HT-29 (cell line): Measurements from ENCODE around the gene GJA1. TPM values are rescaled to one million over a fixed set of nuclear protein-coding genes. Genes with fewer than 3 reads are reported as not detected.
"Not testable (repeated sequence)": the region's sequence is repeated elsewhere in the genome, so short reads cannot be mapped to it uniquely, and the experiment has no call there.

Source experiments
- DNase-seq: peaks from one replicate; pipeline ENCODE4 v3.0.0-alpha.2; 2015; ENCODE audit warnings: low spot score
- total RNA-seq: library from RNA; depleted of rRNA; stranded (reverse); fragments of >200 nt; shearing (Covaris generic); gene quantifications from 2 replicates; pipeline ENCODE4 v1.2.3, GENCODE V29; 2014

Gene GJA1
- total RNA-seq, 1 experiment from 2014 or later = 0.03 TPM

DNA sequence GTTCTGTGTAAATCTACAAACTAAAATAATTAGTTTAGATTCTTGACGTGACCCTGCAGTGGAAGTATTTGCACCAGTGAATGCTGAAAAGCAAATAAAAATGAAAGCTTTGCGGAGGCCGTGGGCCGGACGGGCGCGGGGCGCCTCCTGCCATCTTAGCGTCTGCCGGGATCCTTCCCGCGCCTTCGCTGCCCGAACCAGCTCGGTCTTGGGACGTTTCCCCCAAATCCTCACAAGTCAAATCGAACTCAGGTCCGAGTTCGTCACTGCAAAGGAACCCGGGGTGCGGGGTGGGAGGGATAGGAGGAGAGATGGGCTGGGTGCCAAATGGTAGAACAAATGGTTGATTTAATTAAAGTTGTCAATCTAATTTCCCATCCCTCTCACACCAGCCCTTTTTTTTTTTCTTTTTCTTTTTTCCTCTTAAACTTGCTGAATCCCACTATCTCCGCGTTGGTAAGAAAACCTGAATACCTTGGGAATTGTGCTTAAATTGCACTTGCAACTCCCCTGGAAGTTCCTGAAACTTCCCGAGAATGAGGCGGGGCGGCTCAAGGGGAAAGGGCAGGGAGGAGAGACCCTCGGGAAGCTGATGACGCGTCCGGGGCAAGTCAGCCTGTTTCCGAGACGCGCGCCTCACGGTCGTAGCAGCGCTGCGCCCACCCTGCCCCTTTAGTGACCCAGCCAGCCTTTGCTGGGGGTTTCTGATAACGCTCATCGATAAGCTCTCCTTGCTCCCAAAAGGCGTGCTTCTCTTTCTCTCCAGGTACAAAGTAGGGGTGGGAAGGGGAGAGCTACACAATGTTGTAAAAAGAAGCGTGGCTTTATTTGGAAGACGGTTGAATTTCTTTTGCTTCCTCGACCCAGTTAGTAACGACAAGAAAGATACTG is 1.8 kb downstream of the GJA1 start:
- no peak for DNase-seq

DNA sequence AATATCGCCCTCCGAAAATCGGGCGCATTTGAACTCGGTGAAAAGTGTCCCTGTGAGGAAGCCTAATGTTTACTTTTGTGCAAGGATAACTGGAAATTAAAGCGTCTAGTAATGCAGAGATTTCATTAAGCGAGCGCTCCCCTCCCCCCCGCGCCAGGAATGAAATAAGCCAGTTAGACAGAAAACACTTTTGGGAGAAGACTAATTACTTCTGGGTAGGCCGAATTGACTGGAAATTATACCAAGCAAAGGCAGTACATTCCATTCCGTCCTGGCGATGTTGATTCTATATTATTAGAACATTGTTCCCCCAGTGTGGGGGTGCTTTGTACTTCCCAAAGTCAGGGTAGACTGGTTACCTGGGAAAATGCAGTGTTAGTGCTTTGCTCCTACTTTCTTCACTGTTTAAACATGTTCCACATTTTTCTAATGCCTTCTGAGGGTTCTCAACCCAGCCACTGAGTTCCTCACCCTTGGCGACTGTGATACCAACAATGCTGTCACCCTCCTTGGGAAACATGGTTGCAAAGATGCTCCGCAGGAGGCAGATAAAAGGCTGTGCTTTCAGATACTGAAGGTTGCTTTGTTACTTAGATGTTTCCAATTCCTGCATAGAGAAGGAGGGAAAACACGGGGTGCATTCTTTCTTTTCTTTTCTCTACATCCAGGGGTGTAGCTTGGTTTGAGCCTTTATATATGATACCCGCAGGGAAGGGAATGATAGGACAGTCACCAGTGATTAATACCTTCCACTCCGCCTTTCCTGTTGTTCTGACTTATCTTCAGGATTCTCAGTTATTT is 2.6 kb downstream of the GJA1 start:
- no peak for DNase-seq

DNA sequence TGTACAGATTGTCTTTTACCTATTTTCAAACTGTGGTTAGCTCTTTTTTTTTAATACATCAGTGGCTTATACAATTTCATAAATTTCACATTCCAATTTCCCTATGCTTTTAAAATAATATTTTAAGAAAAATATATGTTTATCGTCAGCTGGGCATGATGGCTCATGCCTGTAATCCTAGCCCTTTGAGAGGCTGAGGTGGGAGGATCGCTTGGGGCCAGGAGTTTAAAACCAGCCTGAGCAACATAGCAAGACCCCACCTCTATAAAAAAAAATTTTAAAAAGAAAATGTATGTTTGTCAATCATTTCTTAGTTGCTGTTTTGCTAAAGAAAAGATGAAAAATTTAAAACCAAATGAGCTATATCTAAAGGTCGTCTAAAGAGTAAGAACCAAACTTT is 3.4 kb downstream of the GJA1 start:
- no peak for DNase-seq

DNA sequence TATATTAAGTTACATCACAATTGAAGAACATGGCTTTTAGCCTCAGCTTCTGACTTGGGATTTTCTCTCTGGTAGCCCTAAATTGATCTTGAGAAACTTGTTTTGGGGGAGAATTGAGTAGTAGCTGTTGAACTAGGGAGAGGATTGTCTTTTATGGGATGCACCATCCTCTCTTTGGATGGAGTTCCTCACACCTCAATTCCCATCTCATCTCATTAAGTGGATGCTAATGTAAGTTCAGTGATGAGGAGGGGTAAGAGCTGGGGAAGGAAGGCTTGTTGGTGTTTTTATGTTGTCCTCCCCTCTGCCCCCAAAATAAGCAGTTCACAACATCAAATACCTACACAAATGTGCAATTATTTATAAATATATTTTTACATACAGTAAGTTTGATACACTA is 4.0 kb downstream of the GJA1 start:
- no peak for DNase-seq

DNA sequence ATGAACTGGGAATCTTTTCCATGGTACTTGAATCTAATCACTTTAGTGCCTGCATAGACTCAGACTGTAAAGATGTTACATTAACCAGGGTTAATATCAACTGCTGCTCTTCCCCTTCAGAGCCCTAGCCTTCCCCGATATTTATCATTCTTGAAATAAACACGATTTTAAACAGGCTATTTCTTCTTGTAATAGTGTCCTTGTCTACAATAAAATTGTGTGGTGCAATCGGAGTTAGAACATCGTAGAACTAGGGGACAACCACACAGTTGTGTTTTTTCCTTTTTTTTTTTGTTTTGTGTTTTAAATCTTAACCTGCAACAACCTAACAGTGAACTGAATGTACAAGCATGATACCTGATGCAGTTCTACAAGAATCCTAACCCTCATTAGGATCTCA is 4.5 kb downstream of the GJA1 start:
- DNase-seq = no peak

DNA sequence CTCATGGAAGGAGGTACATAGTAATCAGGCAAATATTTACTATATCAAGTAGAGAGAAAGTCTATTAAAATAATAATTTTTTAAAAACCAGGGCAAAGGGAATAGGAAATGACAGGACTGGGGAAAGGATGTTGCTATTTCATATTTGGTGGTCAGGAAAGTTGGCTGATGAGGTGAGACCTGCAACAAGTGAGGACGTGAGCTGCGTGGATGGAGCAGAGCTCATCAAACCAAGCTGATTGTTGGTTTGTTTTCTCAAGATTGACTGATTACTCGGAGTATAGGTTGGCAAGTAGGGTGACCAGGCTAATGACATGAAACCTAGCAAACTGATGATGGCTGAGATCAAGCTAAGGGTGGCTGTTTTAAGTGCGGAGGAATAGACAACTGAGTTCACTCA is 6.0 kb downstream of the GJA1 start:
- DNase-seq = no peak

DNA sequence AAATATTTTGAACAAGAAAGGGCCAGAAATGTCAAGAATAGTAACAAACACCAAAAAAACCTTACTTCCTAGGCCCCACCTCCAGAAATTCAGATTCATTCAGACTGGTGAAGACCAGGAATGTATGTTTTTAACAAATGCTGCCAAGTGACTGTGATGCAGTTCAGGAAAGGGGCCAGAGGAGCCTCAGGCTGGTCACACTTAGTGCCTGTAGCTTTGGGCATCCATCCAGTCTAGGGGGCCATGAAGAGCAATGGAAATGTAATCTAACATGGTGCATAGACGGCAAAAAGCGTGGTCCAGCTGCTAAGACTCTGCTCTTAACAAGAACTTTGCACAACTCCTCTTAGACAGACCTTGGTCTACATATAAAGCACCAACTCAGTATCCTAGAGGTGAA is 7.1 kb downstream of the GJA1 start:
- DNase-seq = no peak

DNA sequence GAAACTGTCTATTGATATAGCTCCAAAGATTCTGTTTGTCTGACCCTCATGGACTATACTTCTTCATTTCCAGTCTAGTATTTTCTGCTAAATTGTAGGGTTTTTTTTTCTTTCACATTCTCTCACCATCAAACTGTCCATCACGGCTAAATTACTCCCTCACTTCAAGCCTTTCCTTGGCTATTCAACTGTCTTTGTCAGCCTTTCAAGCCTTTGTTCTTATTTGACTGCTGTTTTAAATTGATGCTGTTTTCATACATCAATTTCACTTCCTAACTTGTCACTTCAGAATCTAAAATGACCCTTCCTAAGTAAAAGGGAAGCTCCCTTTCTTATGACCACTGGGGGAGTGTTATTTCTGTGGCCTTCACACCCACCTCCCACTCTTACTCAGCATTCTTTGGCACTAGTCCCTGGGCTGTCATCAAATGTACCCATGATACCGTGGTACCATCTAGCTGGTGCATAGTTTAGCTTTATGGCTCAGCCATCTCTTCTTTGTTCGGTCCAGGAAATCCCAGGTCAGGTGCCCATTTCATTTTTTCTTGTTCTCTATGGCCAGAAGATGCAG is 8.6 kb downstream of the GJA1 start:
- DNase-seq = no peak

DNA sequence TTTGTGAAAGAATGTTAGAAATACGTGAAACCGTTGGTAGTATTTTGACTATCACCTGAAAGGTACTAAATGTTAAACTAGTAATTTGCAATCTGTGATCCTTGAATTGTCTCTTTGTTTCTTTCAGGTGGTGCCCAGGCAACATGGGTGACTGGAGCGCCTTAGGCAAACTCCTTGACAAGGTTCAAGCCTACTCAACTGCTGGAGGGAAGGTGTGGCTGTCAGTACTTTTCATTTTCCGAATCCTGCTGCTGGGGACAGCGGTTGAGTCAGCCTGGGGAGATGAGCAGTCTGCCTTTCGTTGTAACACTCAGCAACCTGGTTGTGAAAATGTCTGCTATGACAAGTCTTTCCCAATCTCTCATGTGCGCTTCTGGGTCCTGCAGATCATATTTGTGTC is 11.3 kb downstream of the GJA1 start:
- DNase-seq = not testable (repeated sequence)

DNA sequence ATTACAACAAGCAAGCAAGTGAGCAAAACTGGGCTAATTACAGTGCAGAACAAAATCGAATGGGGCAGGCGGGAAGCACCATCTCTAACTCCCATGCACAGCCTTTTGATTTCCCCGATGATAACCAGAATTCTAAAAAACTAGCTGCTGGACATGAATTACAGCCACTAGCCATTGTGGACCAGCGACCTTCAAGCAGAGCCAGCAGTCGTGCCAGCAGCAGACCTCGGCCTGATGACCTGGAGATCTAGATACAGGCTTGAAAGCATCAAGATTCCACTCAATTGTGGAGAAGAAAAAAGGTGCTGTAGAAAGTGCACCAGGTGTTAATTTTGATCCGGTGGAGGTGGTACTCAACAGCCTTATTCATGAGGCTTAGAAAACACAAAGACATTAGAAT is 12.3 kb downstream of the GJA1 start:
- not testable (repeated sequence) for DNase-seq

DNA sequence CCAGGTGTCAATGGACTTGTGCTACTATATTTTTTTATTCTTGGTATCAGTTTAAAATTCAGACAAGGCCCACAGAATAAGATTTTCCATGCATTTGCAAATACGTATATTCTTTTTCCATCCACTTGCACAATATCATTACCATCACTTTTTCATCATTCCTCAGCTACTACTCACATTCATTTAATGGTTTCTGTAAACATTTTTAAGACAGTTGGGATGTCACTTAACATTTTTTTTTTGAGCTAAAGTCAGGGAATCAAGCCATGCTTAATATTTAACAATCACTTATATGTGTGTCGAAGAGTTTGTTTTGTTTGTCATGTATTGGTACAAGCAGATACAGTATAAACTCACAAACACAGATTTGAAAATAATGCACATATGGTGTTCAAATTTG is 13.1 kb downstream of the GJA1 start:
- not testable (repeated sequence) for DNase-seq

DNA sequence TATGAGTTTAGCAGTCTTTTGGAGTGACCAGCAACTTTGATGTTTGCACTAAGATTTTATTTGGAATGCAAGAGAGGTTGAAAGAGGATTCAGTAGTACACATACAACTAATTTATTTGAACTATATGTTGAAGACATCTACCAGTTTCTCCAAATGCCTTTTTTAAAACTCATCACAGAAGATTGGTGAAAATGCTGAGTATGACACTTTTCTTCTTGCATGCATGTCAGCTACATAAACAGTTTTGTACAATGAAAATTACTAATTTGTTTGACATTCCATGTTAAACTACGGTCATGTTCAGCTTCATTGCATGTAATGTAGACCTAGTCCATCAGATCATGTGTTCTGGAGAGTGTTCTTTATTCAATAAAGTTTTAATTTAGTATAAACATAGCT is 13.9 kb downstream of the GJA1 start:
- DNase-seq = no peak

DNA sequence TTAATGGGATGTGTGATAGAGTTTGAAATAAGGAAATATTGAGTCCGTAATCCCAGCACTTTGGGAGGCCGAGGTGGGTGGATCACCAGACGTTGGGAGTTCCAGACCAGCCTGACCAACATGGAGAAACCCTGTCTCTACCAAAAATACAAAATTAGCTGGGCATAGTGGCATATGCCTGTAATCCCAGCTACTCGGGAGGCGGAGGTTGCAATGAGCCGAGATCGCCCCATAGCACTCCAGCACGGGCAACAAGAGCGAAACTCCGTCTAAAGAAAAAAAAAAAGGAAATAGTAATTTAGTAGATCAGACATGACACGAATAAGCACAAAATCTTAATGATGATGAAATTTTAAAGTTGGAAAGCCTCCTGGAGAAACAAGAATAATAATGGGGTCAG is 14.8 kb downstream of the GJA1 start:
- no peak for DNase-seq

DNA sequence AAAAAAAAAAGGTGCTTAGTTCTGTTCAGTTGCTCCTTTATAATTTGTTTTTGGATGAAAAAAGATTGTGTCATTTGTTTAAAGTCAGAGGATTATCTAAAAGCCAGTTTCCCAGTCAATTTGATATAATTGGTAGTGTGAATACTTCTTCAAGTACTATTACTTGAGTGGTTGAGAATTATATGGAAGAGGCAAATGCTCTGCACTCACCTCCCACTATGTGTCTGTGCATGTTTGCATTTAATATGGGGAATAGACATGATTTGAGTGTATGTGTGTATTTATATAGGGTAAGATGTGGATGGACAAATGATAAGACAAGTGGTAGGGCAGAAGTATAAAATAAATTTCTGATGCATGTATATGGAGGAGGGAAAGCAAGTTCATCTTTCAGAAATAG is 15.8 kb downstream of the GJA1 start:
- DNase-seq = no peak

DNA sequence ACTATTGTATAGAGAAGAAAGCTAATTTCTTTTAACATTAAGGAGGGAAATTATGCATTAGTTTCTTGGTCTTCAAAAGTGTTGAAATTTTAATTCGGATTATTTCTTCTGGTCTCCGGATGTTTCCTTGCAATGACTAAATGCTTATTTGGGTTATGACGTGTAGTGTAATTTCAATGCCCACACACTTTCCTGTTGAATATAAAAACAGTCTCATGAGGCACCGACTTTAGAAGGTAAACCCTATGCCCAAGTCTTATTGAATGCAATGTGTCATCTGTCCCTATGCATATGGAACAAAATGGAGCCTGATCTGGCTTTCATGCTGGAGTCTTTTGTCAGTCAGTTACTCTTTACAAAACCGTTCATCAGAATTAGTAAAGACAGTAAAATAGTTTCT is 17.7 kb downstream of the GJA1 start:
- DNase-seq = no peak

DNA sequence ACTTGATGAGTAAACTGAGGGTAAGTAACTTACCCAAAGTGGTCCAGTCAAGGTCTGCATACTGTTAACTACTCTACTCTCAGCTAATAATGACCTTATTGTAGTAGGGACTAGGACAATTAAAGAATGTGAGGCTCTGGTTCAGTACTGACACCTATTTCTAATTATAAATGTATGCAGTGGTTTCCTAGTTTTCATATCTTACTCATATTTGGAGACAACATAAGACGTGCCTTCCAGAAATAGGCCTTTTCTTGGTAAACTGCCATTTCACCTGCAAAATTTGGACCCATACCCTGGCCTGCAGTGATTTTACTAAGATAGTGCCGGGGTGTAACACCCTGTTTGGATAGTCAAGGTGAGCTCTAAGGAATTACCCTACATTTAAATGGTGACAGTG is 24.7 kb downstream of the GJA1 start:
- DNase-seq = no peak

DNA sequence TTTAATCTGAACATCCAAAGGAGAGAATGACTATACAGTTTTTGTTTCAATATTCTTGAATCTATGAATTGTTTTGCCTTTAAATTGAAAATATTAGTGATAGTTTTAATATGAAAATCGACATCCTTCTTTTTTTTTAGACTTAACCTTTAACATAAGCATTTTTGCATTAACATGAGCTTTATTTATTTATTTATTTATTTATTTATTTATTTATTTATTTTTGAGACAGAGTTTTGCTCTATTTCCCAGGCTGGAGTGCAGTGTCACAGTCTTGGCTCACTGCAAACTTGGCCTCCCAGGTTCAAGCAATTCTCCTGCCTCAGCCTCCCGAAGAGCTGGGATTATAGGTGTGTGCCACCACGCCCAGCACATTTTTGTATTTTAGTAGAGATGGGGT is 27.6 kb downstream of the GJA1 start:
- no peak for DNase-seq

DNA sequence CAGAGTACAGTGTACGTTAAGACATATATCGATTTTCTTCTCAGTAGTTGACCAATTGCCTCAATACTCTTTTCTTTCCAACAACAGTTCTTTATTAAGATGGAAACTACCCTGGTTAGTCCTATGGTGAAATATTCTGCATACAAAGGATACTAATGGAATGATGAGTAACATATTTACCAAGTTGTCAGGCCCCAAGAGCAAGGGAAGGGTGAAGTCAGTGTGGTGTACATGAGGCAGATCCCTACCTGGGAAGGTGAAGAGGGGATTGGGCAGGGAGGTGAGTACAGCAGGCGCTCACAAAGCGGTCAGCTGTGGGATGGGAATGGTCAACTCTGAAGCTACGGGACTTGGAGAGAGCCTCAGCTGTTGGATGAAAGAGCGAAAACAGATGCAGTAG is 29.7 kb downstream of the GJA1 start:
- no peak for DNase-seq

DNA sequence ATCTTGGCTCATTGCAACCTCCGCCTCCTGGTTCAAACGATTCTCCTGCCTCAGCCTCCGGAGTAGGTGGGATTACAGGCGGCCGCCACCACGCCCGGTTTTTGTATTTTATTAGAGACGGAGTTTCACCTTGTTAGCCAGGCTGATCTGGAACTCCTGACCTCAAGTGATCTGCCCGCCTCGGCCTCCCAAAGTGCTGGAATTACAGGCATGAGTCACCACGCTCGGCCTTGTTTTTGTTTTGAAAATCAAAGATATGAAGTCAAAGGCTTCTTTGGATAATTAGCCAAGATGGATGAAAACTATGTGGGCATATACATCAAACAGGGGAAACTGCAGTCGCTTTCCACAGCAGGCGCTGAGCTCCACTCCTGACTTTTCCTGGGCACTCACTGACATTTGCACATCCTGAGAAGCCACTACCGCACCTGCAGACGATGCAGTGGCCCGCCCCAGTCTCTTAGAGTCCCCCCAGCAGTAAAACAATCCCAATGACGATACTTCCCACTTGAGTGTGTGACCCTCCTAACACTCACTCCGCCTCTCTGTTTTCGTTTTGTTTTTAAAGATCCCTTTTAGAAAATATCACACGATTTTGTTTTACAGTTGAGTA is 44.1 kb downstream of the GJA1 start:
- no peak for DNase-seq

DNA sequence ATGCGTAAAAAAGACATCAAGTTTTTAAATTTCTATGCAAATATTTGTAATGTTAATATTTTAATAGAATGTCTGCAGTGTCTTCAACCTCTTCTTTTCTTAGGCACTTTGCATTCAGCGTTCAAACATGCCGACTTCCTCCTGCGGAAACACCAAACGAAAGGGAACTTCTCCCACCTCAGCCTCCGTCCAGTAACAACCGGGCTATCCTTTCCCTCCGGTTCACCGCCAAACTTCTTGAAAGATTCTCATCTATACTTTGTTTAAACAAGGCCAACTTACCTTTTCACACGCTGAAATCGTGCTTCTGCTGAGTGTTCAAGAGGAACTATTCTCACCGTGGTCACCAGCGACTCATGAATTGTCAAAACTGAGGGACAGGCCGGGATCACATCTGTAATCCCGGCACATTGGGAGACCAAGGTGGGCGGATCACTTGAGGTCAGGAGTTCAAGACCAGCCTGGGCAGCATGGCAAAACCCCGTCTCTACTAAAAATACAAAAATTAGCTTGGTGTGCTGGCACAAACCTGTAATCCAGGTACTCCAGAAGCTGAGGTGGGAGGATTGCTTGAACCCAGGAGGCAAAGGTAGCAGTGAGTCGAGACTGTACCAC is 44.8 kb downstream of the GJA1 start:
- DNase-seq = no peak

DNA sequence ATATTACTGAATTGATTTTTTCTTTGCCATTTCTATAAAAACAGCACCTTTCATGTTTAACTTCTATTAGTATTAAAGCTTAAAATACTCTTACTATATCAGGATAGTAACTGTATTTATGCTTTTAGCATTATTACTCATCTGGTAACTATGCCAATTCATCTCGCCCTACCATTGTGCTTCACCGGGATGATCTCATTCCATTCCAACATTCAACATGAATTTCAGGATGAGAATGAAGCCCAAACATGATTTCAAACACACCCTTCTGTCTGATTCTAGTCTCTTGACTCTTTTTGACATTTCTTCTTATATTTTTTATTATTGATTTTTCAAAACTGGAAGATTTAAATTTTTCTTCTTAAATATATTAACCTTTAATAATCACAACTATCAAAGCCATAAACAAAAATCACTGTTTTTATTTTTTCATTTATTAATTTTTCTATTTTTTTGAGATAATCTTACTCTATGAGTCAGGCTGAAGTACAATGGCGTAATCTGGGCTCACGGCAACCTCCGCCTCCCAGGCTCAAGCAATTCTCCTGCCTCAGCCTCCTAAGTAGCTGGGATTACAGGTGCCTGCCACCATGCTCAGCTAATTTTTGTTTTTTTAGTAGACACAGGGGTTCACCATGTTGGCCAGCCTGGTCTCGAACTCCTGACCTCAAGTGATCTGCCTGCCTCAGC is 46.7 kb downstream of the GJA1 start:
- DNase-seq = no peak
